ENCODE results near the gene ZNF280A. TPM values are rescaled to one million over a fixed set of nuclear protein-coding genes. Genes with fewer than 3 reads are reported as not detected.

ZNF280A gene
- total RNA-seq, 1 experiment from 2014 or later, result not detected

DNA sequence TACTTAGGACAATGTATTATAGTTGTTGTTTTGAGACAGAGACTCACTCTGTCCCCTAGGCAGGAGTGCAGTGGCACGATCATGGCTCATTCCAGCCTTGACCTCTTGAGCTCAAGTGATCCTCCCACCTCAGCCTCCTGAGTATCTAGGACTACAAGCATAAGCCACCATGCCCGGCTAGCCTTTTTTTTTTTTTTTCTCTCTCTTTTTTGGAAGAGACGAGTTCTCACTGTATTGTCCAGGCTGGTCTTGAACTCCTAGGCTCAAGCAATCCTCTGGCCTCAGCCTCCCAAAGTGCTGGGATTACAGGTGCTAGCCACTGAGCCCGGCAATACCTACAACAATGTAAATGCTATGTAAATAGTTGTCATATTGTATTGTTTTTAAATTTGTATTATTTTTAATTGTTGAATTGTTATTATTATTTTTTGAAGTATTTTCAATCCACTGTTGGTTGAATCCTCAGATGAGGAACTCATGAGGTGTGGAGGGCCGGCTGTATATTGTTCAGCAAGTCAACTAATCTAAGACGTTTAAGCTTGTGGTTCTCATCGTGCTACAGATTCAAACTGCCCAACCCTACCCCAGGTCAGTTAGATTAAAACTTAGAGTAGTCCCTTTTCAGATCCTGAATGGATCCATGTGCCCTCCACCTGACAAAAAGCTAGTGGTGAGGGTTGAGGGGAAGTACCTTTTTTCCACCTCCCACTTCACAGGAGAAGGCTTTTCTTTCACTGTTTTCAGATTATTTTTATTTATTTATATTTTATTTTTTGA lies 11.9 kb upstream of the ZNF280A start:
- no peaks in the 10 kb centered on the region for H3K36me3 Mint-ChIP-seq (ENCODE audit: insufficient read depth, unreplicated experiment)
- no peak overlapping the region for H3K27ac Mint-ChIP-seq (ENCODE audit: unreplicated experiment)
- no peak overlapping the region for H3K4me3 Mint-ChIP-seq (ENCODE audit: low read depth, unreplicated experiment)
- intact Hi-C loops (cut with micrococcal nuclease; ENCODE audit: unreplicated experiment), result no loop called here
- TF ChIP-seq, protein P1, sequence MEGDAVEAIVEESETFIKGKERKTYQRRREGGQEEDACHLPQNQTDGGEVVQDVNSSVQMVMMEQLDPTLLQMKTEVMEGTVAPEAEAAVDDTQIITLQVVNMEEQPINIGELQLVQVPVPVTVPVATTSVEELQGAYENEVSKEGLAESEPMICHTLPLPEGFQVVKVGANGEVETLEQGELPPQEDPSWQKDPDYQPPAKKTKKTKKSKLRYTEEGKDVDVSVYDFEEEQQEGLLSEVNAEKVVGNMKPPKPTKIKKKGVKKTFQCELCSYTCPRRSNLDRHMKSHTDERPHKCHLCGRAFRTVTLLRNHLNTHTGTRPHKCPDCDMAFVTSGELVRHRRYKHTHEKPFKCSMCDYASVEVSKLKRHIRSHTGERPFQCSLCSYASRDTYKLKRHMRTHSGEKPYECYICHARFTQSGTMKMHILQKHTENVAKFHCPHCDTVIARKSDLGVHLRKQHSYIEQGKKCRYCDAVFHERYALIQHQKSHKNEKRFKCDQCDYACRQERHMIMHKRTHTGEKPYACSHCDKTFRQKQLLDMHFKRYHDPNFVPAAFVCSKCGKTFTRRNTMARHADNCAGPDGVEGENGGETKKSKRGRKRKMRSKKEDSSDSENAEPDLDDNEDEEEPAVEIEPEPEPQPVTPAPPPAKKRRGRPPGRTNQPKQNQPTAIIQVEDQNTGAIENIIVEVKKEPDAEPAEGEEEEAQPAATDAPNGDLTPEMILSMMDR (IDR thresholded peaks at IDR 0.05; ENCODE audit: unreplicated experiment), result no peak
- no peaks in the 10 kb centered on the region for H3K4me1 Mint-ChIP-seq (ENCODE audit: low read depth, unreplicated experiment)
- peaks cover 45% of the 10 kb centered on the region for H3K27me3 Mint-ChIP-seq (ENCODE audit: unreplicated experiment)
- no peak for DNase-seq
- no peaks in the 10 kb centered on the region for H3K9me3 Mint-ChIP-seq (ENCODE audit: low read depth, unreplicated experiment)
- no TSS peak for BruUV-seq (replicated peaks)
- CTCF ChIA-PET, result interaction anchor here (0.6 to 1.1 kb wide), 3 partner anchors 14 to 225 kb away, joined by 3 to 4 read pairs (median 4); no protein-coding TSS in a partner anchor

- no peak overlapping the region for H3K27ac Mint-ChIP-seq (ENCODE audit: unreplicated experiment)
Measured at GRCh38 chr22:22528780-22529179, 8.7 kb upstream of the ZNF280A start.

DNA sequence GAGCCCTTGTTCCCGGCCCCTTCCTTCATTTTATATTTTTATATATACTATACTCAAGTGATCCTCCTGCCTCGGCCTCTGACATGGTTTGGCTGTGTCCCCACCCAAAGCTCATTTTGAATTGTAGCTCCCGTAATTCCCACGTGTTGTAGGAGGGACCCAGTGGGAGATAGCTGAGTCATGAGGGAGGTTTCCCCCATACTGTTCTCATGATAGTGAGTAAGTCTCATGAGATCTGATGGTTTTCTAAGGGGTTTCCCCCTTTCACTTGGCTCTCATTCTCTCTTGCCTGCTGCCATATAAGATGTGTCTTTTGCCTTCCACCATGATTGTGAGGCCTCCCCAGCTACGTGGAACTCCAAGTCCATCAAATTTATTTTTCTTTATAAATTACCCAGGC lies 7.2 kb upstream of the ZNF280A start:
- H3K36me3 Mint-ChIP-seq (ENCODE audit: insufficient read depth, unreplicated experiment), result no peaks in the 10 kb centered on the region
- H3K27me3 Mint-ChIP-seq (ENCODE audit: unreplicated experiment), result peaks cover 57% of the 10 kb centered on the region
- CTCF ChIA-PET, result no interaction called here
- intact Hi-C loops (cut with micrococcal nuclease; ENCODE audit: unreplicated experiment), result no loop called here
- DNase-seq, result no peak
- H3K4me1 Mint-ChIP-seq (ENCODE audit: low read depth, unreplicated experiment), result no peaks in the 10 kb centered on the region
- no peak overlapping the region for H3K4me3 Mint-ChIP-seq (ENCODE audit: low read depth, unreplicated experiment)
- no TSS peak for BruUV-seq (replicated peaks)
- no peaks in the 10 kb centered on the region for H3K9me3 Mint-ChIP-seq (ENCODE audit: low read depth, unreplicated experiment)
- TF ChIP-seq, protein P1 (IDR thresholded peaks at IDR 0.05; ENCODE audit: unreplicated experiment), result no peak
- no peak overlapping the region for H3K27ac Mint-ChIP-seq (ENCODE audit: unreplicated experiment)

More at GRCh38 chr22:22528780-22529179, 8.7 kb upstream of the ZNF280A start:
- no peaks in the 10 kb centered on the region for H3K9me3 Mint-ChIP-seq (ENCODE audit: low read depth, unreplicated experiment)
- H3K4me3 Mint-ChIP-seq (ENCODE audit: low read depth, unreplicated experiment), result no peak overlapping the region
- TF ChIP-seq, protein P1 (IDR thresholded peaks at IDR 0.05; ENCODE audit: unreplicated experiment), result no peak
- CTCF ChIA-PET, result no interaction called here
- BruUV-seq (replicated peaks), result no TSS peak
- H3K4me1 Mint-ChIP-seq (ENCODE audit: low read depth, unreplicated experiment), result no peaks in the 10 kb centered on the region
- intact Hi-C loops (cut with micrococcal nuclease; ENCODE audit: unreplicated experiment), result no loop called here
- H3K27me3 Mint-ChIP-seq (ENCODE audit: unreplicated experiment), result peaks cover 48% of the 10 kb centered on the region
- H3K36me3 Mint-ChIP-seq (ENCODE audit: insufficient read depth, unreplicated experiment), result no peaks in the 10 kb centered on the region
- DNase-seq, result no peak

DNA sequence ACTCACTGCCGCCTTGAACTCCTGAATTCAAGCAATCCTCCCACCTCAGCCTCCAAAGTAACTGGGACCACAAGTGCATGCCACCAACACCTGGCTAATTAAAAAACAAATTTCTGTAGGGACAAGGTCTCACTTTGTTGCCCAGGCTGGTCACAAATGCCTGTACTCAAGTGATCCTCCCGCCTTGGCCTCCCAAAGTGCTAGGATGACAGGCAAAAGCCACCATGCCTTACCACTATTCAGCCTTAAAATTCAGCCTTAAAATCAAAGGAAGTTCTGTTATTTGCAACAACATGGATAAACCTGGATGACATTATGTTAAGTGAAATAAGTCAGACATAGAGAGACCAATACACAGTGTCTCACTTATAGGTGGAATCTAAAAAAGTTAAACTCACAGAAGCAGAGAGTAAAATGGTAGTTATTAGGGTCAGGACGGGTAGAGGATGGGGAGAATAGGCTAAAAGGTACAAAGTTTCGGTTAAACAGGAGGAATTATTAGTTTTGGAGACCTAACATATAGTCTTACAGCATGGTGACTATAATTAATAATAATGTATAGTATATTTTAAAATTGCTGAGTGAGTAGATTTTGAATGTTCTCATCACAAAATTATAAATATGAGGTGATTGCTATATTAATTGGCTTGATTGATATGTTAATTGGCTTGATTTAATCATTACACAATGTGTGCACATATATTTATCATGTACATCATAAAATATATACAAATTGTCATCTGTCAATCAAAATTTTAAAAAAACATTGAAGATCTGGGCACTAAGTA lies 6.2 kb upstream of the ZNF280A start:
- no TSS peak for BruUV-seq (replicated peaks)
- TF ChIP-seq, protein P1 (IDR thresholded peaks at IDR 0.05; ENCODE audit: unreplicated experiment), result no peak
- no peak for DNase-seq
- no peak overlapping the region for H3K27ac Mint-ChIP-seq (ENCODE audit: unreplicated experiment)
- CTCF ChIA-PET, result no interaction called here
- peaks cover 57% of the 10 kb centered on the region for H3K27me3 Mint-ChIP-seq (ENCODE audit: unreplicated experiment)
- H3K4me1 Mint-ChIP-seq (ENCODE audit: low read depth, unreplicated experiment), result no peaks in the 10 kb centered on the region
- H3K9me3 Mint-ChIP-seq (ENCODE audit: low read depth, unreplicated experiment), result no peaks in the 10 kb centered on the region
- H3K36me3 Mint-ChIP-seq (ENCODE audit: insufficient read depth, unreplicated experiment), result no peaks in the 10 kb centered on the region
- intact Hi-C loops (cut with micrococcal nuclease; ENCODE audit: unreplicated experiment), result no loop called here
- H3K4me3 Mint-ChIP-seq (ENCODE audit: low read depth, unreplicated experiment), result no peak overlapping the region

All from Calu3 (cell line).